Hematopoietic multipotent progenitor cell treated with erythropoietin and hydrocortisone succinate and interleukin-3 and kit ligand, for 6 days (in vitro differentiated cells): ENCODE results near the gene KCNJ13.

Source experiments
- DNase-seq: peaks from one replicate; pipeline ENCODE4 v3.0.0-alpha.2; 2015

Gene KCNJ13

GRCh38 chr2:232776435-232776834 lies at the start of gene KCNJ13:
TSS of gene KCNJ13 (minus strand) at chr2:232776565. CDS start at chr2:232771362, 5,203 bp downstream.
- DNase-seq: no peak

GRCh38 chr2:232817756-232818155 lies 41.4 kb upstream of the KCNJ13 start:
- no peak for DNase-seq

- DNase-seq: no peak
Measured at GRCh38 chr2:232816657-232817056, 40.3 kb upstream of the KCNJ13 start.

- DNase-seq: no peak
Measured at GRCh38 chr2:232815569-232815968, 39.2 kb upstream of the KCNJ13 start.

- DNase-seq: no peak
Measured at GRCh38 chr2:232810444-232810843, 34.1 kb upstream of the KCNJ13 start.

GRCh38 chr2:232809349-232810124 lies 33.2 kb upstream of the KCNJ13 start:
- no peak for DNase-seq

- peak; percentile 44 for DNase-seq
Measured at GRCh38 chr2:232802091-232802490, 25.7 kb upstream of the KCNJ13 start.

GRCh38 chr2:232800166-232800565 lies 23.8 kb upstream of the KCNJ13 start:
- DNase-seq: no peak

GRCh38 chr2:232798187-232798586 lies 21.8 kb upstream of the KCNJ13 start:
- DNase-seq: no peak

- no peak for DNase-seq
Measured at GRCh38 chr2:232795920-232796319, 19.6 kb upstream of the KCNJ13 start.

- no peak for DNase-seq
Measured at GRCh38 chr2:232794981-232795380, 18.6 kb upstream of the KCNJ13 start.

- DNase-seq: no peak
Measured at GRCh38 chr2:232793271-232793670, 16.9 kb upstream of the KCNJ13 start.

GRCh38 chr2:232791518-232791917 lies 15.2 kb upstream of the KCNJ13 start:
- no peak for DNase-seq

GRCh38 chr2:232789082-232789481 lies 12.7 kb upstream of the KCNJ13 start:
- no peak for DNase-seq

- DNase-seq: no peak
Measured at GRCh38 chr2:232787806-232788205, 11.4 kb upstream of the KCNJ13 start.

- DNase-seq: no peak
Measured at GRCh38 chr2:232783278-232783677, 6.9 kb upstream of the KCNJ13 start.

GRCh38 chr2:232781765-232782164 lies 5.4 kb upstream of the KCNJ13 start:
- DNase-seq: peak; percentile 58

- no peak for DNase-seq
Measured at GRCh38 chr2:232779934-232780333, 3.6 kb upstream of the KCNJ13 start.

GRCh38 chr2:232779465-232779864 lies 3.1 kb upstream of the KCNJ13 start:
- DNase-seq: no peak

- no peak for DNase-seq
Measured at GRCh38 chr2:232777276-232777675, 911 bp upstream of the KCNJ13 start.

- DNase-seq: no peak
Measured at GRCh38 chr2:232773815-232774214, 2.5 kb downstream of the KCNJ13 start.

GRCh38 chr2:232772531-232772930 lies 3.8 kb downstream of the KCNJ13 start:
- no peak for DNase-seq

GRCh38 chr2:232771870-232772269 lies 4.5 kb downstream of the KCNJ13 start:
- DNase-seq: no peak

- no peak for DNase-seq
Measured at GRCh38 chr2:232770207-232770606, 6.2 kb downstream of the KCNJ13 start.

GRCh38 chr2:232767866-232768265 lies 8.5 kb downstream of the KCNJ13 start:
- DNase-seq: no peak
